Skeletal muscle cell (primary cell): ENCODE data around the gene CARS2.
"Not testable (repeated sequence)": the region's sequence is repeated elsewhere in the genome, so short reads cannot be mapped to it uniquely, and the experiment has no call there.

Experiments used
- DNase-seq: peaks from one replicate; pipeline ENCODE4 v3.0.0-alpha.2; 2010; ENCODE audit warnings: low read depth
- H3K4me3 ChIP-seq: 2 replicates; pipeline ENCODE4 v1.5.1; 2011; ENCODE audit warnings: low read depth, mild to moderate bottlenecking, control low read depth, low read length, moderate library complexity

CARS2 gene

GRCh38 chr13:110685305-110686020 lies 20.5 kb downstream of the CARS2 start:
- no peak overlapping the region for H3K4me3 ChIP-seq
- peak; percentile 36 for DNase-seq

DNA sequence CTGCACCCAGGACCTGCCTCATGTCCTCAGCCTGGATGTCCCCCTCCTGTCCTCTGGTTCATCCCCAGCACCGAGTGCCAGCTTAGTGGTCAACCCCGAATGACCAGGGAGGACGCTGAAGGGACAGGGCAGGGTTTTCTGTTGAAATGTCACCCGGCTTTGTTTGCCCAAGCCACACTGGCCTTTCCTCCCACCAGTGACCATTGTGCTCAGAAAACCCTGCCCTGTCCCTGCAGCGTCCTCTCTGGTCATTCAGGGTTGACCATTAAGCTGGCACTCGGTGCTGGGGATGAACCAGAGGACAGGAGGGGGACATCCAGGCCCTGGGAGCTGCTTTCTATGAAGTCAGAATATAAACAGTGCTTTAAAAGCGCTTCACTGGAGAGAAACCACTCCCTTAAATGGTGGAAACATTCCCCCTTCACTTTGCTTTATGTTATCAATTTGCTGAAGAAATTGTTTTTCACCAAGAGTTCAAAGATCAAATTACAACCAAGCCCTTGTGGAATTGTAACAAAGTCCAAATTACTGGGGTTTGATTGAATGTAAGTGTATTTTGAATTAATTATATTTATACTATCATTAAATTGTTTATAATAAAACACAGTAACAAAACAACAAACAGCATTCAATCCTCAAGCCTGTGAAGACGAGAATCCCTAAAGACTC lies 21.4 kb downstream of the CARS2 start:
- no peak overlapping the region for H3K4me3 ChIP-seq
- no peak for DNase-seq

GRCh38 chr13:110683921-110684320 lies 22.0 kb downstream of the CARS2 start:
- no peak overlapping the region for H3K4me3 ChIP-seq
- no peak for DNase-seq

DNA sequence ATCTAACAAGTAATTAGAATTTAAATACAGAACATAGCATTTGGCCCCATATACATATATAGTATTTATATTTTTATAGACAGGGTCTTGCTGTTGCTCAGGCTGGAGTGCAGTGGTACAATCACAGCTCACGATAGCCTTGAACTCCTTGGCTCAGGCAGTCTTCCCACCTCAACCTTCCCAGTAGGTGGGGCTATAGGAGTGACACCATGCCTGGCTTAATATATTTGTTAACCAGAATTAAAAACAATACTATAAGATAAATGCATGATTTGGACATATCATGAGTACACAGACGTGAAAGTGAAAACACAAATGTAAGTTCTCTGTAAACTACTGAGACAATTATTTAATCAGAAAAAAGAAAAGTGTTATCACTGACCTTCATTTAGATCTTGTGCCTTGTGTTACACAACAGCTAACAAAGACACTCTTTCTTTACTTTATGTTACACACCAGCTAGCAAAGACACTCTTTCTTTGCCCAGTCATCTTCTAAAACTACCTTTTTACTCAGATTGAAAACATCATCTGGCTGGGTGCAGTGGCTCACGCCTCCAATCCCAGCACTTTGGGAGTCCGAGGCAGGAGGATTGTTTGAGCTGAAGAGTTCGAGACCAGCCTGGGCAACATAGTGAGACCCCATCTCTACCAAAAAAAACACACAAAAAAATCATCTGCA lies 22.6 kb downstream of the CARS2 start:
- DNase-seq: no peak
- H3K4me3 ChIP-seq: no peak overlapping the region

- DNase-seq: no peak
- H3K4me3 ChIP-seq: no peak overlapping the region
Measured at GRCh38 chr13:110682746-110683145, 23.2 kb downstream of the CARS2 start.

DNA sequence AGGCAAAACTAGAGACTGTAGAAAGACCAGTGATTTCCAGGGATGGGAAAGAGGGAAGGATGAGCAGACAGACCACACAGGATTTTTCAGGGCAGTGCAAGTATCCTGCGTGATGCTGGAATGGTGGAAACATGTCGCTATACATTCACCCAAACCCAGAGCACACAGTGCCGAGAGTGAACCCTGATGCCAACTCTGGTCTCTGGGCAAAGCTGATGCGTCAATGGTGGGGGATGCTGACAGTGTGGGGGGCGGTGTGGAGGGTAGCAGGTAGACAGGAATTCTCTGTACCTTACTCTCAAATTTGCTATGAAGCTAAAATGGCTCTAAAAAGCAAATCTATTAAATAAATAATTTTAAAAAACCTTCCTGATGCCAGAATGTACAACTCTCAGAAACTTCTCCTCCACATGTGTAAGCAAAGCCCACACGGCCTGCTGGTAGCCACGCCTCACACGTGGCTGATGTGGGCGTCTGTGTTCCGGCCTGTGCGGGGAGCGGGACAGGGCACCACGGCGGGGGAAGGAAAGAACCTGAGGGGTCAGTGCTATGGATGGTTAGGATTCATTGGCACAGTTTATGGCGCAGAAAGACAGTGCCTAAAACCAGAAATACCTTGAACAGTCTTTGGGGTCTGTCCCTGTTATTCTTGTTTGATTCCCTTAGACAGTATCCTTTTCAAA lies 23.9 kb downstream of the CARS2 start:
- H3K4me3 ChIP-seq: no peak overlapping the region

GRCh38 chr13:110680852-110681251 lies 25.1 kb downstream of the CARS2 start:
- no peak overlapping the region for H3K4me3 ChIP-seq
- DNase-seq: no peak

More for the DNA sequence above, 23.9 kb downstream of the CARS2 start:
- DNase-seq: no peak

DNA sequence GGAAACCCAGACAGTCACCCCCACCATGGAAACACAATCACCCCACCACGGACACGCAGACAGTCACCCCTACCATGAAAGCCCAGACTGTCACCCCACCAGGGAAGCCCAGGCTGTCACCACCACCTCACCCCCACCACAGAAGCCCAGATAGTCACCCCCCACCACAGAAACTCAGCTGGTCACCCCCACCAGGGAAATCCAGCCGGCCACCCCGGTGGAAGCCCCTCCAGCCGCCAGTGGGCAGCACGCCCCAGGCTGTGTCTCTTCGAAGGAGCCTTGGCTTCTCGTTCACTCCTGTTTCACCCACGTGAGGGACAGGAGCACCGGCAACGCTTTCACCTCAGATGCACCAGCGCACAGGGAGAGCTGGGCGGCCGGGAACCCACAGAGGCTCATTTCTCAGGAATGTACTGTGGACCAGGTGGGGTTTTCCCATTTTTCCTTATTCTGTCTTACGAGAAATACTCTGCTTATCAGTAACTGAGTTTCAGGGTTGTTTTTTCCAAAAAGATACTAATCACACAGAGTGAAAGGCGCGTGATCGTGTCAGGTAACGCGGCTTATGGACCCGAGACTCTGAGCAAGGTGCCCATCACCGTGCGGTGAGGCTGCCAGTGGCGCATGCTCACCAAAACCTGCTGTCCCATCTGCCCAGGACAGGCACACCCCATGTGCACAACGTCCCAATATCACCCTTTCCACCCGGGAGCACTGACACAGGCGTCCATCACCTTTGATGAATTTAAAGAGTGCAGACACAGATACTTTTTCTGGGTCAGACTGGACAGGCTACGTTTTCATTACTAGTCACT lies 28.0 kb downstream of the CARS2 start:
- no peak for DNase-seq
- H3K4me3 ChIP-seq: no peak overlapping the region

- no peak for DNase-seq
- no peak overlapping the region for H3K4me3 ChIP-seq
Measured at GRCh38 chr13:110676595-110677587, 29.0 kb downstream of the CARS2 start.

DNA sequence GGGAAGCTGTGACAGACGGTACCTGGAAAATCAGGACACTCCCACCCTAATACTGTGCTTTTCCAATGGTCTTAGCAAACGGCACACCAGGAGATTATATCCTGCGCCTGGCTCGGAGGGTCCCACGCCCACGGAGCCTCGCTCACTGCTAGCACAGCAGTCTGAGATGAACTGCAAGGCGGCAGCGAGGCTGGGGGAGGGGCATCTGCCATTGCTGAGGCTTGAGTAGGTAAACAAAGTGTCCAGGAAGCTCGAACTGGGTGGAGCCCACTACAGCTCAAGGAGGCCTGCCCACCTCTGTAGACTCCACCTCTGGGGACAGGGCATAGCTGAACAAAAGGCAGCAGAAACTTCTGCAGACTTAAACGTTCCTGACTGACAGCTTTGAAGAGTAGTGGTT lies 36.1 kb downstream of the CARS2 start:
- not testable (repeated sequence) for DNase-seq

GRCh38 chr13:110669036-110669435 lies 36.9 kb downstream of the CARS2 start:
- no peak for DNase-seq
- H3K4me3 ChIP-seq: no peak overlapping the region

More for the DNA sequence above, 36.1 kb downstream of the CARS2 start:
- H3K4me3 ChIP-seq: not testable (repeated sequence)

DNA sequence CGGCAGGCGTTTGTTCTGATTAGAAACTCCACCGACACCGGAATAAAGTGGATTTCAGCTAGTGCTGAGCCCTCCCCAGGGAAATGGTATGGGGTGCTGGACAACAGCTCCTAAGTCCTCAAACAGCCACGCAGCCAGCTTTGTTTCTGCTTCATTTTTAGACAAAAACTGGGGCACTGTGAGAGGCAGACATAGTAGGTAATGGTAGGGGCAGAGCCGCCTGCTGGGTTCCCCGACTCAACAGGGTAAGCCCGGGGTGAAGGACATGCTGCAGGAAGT lies 39.7 kb downstream of the CARS2 start:
- H3K4me3 ChIP-seq: no peak overlapping the region
- no peak for DNase-seq

GRCh38 chr13:110665491-110666254 lies 40.2 kb downstream of the CARS2 start:
- no peak overlapping the region for H3K4me3 ChIP-seq
- no peak for DNase-seq

GRCh38 chr13:110664673-110665072 lies 41.2 kb downstream of the CARS2 start:
- DNase-seq: no peak
- no peak overlapping the region for H3K4me3 ChIP-seq

- no peak for DNase-seq
- H3K4me3 ChIP-seq: no peak overlapping the region
Measured at GRCh38 chr13:110664041-110664440, 41.9 kb downstream of the CARS2 start.

DNA sequence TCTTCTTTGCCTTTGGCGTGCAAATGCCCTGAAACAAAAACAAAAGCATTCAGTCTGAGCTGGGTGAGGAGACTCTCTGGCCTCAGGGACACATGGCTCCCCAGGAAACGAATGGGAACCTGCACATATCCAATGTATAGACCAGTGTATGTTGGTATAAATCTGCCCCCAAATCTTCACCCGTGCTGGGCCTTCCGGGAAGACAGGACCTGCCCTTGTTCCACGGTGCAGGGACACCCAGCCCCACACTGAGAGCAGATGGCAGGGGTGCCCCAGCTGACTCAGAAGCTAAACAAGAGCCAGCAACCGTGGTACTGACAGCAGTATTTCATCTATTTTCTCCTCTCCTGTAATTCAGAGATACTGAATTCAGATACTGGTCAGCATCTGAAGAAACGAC lies 42.4 kb downstream of the CARS2 start:
- no peak for DNase-seq
- no peak overlapping the region for H3K4me3 ChIP-seq

- no peak overlapping the region for H3K4me3 ChIP-seq
- no peak for DNase-seq
Measured at GRCh38 chr13:110662777-110663443, 43.0 kb downstream of the CARS2 start.
